ENCODE results near the gene SH3RF3. TPM values are rescaled to one million over a fixed set of nuclear protein-coding genes. Genes with fewer than 3 reads are reported as not detected.

The SH3RF3 gene
- total and polyA plus RNA-seq, 4 donors = 2.9 to 9.7 (median 8.6) TPM

GRCh38 chr2:109432421-109432820 is 303.4 kb downstream of the SH3RF3 start:
- H3K9me3 ChIP-seq (ENCODE audit: control insufficient read depth in 4 of 4, insufficient read depth in 3 of 4, low read length in 3 of 4) = peaks cover 0 to 1% (median 0%) of the 10 kb centered on the region in 4 donors
- H3K9ac ChIP-seq (ENCODE audit: insufficient read depth in 1 of 2, low read length in 2 of 2) = no peak overlapping the region
- peaks cover 0 to 7% (median 3%) of the 10 kb centered on the region in 5 donors for H3K4me1 ChIP-seq (ENCODE audit: control insufficient read depth in 5 of 5, insufficient read depth in 5 of 5, low read length in 5 of 5)
- H3K36me3 ChIP-seq (ENCODE audit: control insufficient read depth in 4 of 4, insufficient read depth in 4 of 4, low read length in 4 of 4) = peaks cover 0 to 4% (median 2%) of the 10 kb centered on the region in 4 donors
- no peak for TF ChIP-seq CTCF (IDR thresholded peaks at IDR 0.05; ENCODE audit: control extremely low read depth, extremely low read depth)
- H3K4me3 ChIP-seq = no peak overlapping the region
- DNase-seq (no peak), ATAC-seq (ENCODE audit: insufficient read depth, low FRiP score) (no peak)
- WGBS, 2 donors = 93 to 97% methylated on average over 17 of the region's 17 CpGs
- no peaks in the 10 kb centered on the region for H3K27me3 ChIP-seq (ENCODE audit: control insufficient read depth in 3 of 3, insufficient read depth in 3 of 3, low read length in 2 of 3)
- no peak overlapping the region for H3K27ac ChIP-seq (ENCODE audit: low read depth in 1 of 2, low read length in 1 of 2)

DNA sequence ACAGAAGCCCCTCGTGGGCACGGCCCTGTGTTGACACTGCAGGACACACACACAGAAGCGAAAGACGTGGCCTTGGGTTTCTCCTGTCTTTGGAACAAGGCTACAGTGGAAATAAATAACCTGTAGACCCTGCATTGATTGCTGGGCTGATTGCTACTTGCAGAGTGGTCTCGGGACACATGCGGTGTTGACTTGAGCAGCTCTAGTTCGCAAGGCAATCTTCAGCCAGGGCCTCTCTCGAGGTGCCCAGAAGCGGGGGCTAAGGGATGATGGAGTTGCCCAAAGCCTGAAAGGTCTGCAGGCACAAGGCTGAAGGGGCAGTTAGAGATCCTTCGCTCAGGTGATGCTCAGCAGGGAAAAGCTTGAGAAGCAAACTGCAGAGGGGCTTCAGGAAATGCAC is 304.5 kb downstream of the SH3RF3 start:
- no peak for TF ChIP-seq CTCF (IDR thresholded peaks at IDR 0.05; ENCODE audit: control extremely low read depth, extremely low read depth)
- peaks cover 0 to 7% (median 5%) of the 10 kb centered on the region in 5 donors for H3K4me1 ChIP-seq (ENCODE audit: control insufficient read depth in 5 of 5, insufficient read depth in 5 of 5, low read length in 5 of 5)
- ATAC-seq (ENCODE audit: insufficient read depth, low FRiP score) = no peak
- no peak overlapping the region for H3K27ac ChIP-seq (ENCODE audit: low read depth in 1 of 2, low read length in 1 of 2)
- no peak for DNase-seq
- no peaks in the 10 kb centered on the region for H3K27me3 ChIP-seq (ENCODE audit: control insufficient read depth in 3 of 3, insufficient read depth in 3 of 3, low read length in 2 of 3)
- peaks cover 0 to 5% (median 2%) of the 10 kb centered on the region in 4 donors for H3K36me3 ChIP-seq (ENCODE audit: control insufficient read depth in 4 of 4, insufficient read depth in 4 of 4, low read length in 4 of 4)
- H3K9ac ChIP-seq (ENCODE audit: insufficient read depth in 1 of 2, low read length in 2 of 2) = no peak overlapping the region
- H3K4me3 ChIP-seq = no peak overlapping the region
- WGBS, 2 donors = 96 to 97% methylated on average over 10 of the region's 10 CpGs
- H3K9me3 ChIP-seq (ENCODE audit: control insufficient read depth in 4 of 4, insufficient read depth in 3 of 4, low read length in 3 of 4) = peaks cover 0 to 1% (median 0%) of the 10 kb centered on the region in 4 donors

DNA sequence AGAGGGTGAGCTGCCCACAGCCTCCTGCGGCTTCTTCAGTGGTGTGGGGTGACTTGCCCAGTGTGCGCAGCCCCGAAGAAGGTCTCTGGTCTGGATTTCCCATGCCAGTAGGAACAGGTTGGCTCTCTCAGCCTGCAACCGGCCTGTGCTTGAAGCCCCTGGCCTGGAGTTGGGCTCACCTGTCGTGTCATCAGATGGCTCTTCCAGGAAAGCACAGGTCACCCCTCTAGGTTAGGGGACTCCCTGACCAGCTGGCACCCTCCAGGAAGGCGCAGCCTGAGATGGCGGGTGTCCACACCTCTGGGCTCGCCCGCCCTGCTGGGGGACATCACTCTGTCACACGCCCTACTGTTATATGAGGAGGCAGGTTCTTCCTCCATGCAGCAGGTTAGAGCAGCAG is 304.9 kb downstream of the SH3RF3 start:
- peaks cover 0 to 1% (median 0%) of the 10 kb centered on the region in 4 donors for H3K9me3 ChIP-seq (ENCODE audit: control insufficient read depth in 4 of 4, insufficient read depth in 3 of 4, low read length in 3 of 4)
- DNase-seq = no peak

More for the DNA sequence above, 304.9 kb downstream of the SH3RF3 start:
- Histone ChIP-seq H3K36me3 (ENCODE audit: control insufficient read depth in 4 of 4, insufficient read depth in 4 of 4, low read length in 4 of 4) (peaks cover 0 to 5% (median 2%) of the 10 kb centered on the region in 4 donors), H3K4me1 (ENCODE audit: control insufficient read depth in 5 of 5, insufficient read depth in 5 of 5, low read length in 5 of 5) (peaks cover 0 to 7% (median 6%) of the 10 kb centered on the region in 5 donors), H3K27ac (ENCODE audit: low read depth in 1 of 2, low read length in 1 of 2) (no peak overlapping the region), H3K9ac (ENCODE audit: insufficient read depth in 1 of 2, low read length in 2 of 2) (no peak overlapping the region), H3K4me3 (no peak overlapping the region), H3K27me3 (ENCODE audit: control insufficient read depth in 3 of 3, insufficient read depth in 3 of 3, low read length in 2 of 3) (no peaks in the 10 kb centered on the region)
- no peak for ATAC-seq (ENCODE audit: insufficient read depth, low FRiP score)
- no peak for TF ChIP-seq CTCF (IDR thresholded peaks at IDR 0.05; ENCODE audit: control extremely low read depth, extremely low read depth)
- WGBS, 2 donors = 97 to 100% methylated on average over 10 of the region's 10 CpGs

Measured in lung (tissue), 12 donors.